ENCODE data around the gene KCNJ5.

DNA sequence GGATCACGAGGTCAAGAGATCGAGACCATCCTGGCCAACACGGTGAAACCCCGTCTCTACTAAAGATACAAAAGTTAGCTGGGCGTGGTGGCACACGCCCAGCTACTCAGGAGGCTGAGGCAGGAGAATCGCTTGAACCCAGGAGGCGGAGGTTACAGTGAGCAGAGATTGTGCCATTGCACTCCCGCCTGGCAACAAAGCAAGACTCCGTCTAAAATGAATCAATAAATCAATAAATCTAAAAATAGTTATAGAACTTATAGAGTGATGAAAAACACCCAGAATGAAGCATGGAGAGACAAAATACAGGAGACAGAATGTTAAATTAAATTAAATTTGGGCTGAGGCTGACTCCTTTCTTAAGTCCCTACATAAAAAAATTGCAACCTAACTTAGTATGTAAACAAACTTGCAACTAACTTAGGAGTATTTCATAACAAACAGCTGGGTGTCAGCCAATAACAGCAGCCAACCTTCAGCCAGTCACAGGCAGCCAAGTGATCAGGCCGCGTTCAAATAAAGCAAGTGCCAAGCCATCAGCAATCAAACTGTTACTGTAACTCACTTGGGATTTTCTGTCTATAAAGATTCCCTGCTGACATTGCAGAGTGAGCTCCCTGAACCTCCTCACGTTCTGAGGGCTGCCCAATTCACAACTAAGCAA, 58.8 kb downstream of the KCNJ5 start:
- TF ChIP-seq, protein P1, sequence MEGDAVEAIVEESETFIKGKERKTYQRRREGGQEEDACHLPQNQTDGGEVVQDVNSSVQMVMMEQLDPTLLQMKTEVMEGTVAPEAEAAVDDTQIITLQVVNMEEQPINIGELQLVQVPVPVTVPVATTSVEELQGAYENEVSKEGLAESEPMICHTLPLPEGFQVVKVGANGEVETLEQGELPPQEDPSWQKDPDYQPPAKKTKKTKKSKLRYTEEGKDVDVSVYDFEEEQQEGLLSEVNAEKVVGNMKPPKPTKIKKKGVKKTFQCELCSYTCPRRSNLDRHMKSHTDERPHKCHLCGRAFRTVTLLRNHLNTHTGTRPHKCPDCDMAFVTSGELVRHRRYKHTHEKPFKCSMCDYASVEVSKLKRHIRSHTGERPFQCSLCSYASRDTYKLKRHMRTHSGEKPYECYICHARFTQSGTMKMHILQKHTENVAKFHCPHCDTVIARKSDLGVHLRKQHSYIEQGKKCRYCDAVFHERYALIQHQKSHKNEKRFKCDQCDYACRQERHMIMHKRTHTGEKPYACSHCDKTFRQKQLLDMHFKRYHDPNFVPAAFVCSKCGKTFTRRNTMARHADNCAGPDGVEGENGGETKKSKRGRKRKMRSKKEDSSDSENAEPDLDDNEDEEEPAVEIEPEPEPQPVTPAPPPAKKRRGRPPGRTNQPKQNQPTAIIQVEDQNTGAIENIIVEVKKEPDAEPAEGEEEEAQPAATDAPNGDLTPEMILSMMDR (IDR thresholded peaks at IDR 0.05 in 2 of 3, conservative IDR thresholded peaks at IDR 0.05 in 1 of 3; ENCODE audit: borderline replicate concordance in 1 of 3, insufficient read depth in 1 of 3, low read depth in 2 of 3, low read length in 2 of 3) = no peak
- TF ChIP-seq POLR2AphosphoS5 (IDR thresholded peaks at IDR 0.05; ENCODE audit: low read depth, low read length) (no peak), EZH2 (IDR thresholded peaks at IDR 0.05) (no peak), SRF (IDR thresholded peaks at IDR 0.05; ENCODE audit: low read depth) (no peak), RAD21 (IDR thresholded peaks at IDR 0.05; ENCODE audit: low read depth) (no peak), POLR2A (IDR thresholded peaks at IDR 0.05; ENCODE audit: borderline replicate concordance, extremely low read depth, insufficient read depth, insufficient read length) (no peak), EZH2phosphoT487 (IDR thresholded peaks at IDR 0.05; ENCODE audit: borderline replicate concordance) (no peak), TCF7L2 (IDR thresholded peaks at IDR 0.05; ENCODE audit: borderline replicate concordance, extremely low read depth, insufficient read depth, insufficient read length) (no peak), JUND (IDR thresholded peaks at IDR 0.05) (no peak), ZNF274 (IDR thresholded peaks at IDR 0.05; ENCODE audit: low read depth, low read length) (no peak), CEBPB (IDR thresholded peaks at IDR 0.05; ENCODE audit: low read depth) (no peak)
- TF ChIP-seq, protein P2, sequence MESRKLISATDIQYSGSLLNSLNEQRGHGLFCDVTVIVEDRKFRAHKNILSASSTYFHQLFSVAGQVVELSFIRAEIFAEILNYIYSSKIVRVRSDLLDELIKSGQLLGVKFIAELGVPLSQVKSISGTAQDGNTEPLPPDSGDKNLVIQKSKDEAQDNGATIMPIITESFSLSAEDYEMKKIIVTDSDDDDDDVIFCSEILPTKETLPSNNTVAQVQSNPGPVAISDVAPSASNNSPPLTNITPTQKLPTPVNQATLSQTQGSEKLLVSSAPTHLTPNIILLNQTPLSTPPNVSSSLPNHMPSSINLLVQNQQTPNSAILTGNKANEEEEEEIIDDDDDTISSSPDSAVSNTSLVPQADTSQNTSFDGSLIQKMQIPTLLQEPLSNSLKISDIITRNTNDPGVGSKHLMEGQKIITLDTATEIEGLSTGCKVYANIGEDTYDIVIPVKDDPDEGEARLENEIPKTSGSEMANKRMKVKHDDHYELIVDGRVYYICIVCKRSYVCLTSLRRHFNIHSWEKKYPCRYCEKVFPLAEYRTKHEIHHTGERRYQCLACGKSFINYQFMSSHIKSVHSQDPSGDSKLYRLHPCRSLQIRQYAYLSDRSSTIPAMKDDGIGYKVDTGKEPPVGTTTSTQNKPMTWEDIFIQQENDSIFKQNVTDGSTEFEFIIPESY (IDR thresholded peaks at IDR 0.05; ENCODE audit: extremely low read depth, insufficient replicate concordance, low read length) = no peak
- TF ChIP-seq, protein P3, sequence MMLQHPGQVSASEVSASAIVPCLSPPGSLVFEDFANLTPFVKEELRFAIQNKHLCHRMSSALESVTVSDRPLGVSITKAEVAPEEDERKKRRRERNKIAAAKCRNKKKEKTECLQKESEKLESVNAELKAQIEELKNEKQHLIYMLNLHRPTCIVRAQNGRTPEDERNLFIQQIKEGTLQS (IDR thresholded peaks at IDR 0.05) = no peak
- TF ChIP-seq, protein P4, sequence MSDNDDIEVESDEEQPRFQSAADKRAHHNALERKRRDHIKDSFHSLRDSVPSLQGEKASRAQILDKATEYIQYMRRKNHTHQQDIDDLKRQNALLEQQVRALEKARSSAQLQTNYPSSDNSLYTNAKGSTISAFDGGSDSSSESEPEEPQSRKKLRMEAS (IDR thresholded peaks at IDR 0.05) = no peak
